Mucosa of descending colon (tissue), 3 donors: ENCODE measurements around the gene CANT1. TPM values are rescaled to one million over a fixed set of nuclear protein-coding genes. Genes with fewer than 3 reads are reported as not detected.

Source experiments
- ATAC-seq: fragments of 200-7000 bp; cut with Tn5 transposase; one replicate; pipeline ENCODE4 v1.9.1; 2020; ENCODE audit warnings: mild to moderate bottlenecking, moderate library complexity
- DNase-seq, 3 donors: peaks; one replicate each; pipeline ENCODE4 v3.0.0-alpha.2; 2020
- H3K36me3 ChIP-seq: fragments of 200-600 bp; one replicate; pipeline ENCODE4 v1.8.0; 2021; ENCODE audit warnings: low read depth, mild to moderate bottlenecking
- H3K4me1 ChIP-seq: fragments of 200-600 bp; one replicate; pipeline ENCODE4 v1.8.0; 2021; ENCODE audit warnings: low read depth, mild to moderate bottlenecking
- H3K4me3 ChIP-seq: fragments of 200-600 bp; one replicate; pipeline ENCODE4 v1.8.0; 2021; ENCODE audit warnings: mild to moderate bottlenecking
- H3K9me3 ChIP-seq: fragments of 200-600 bp; one replicate; pipeline ENCODE4 v1.8.0; 2021; ENCODE audit warnings: mild to moderate bottlenecking
- CTCF ChIP-seq: fragments of 200-600 bp; IDR thresholded peaks from one replicate; pipeline ENCODE4 v1.8.0; 2022; ENCODE audit warnings: antibody characterized with exemption, mild to moderate bottlenecking
- intact Hi-C, 2 donors: fragments of 100-400 bp; cut with DNase I in 1 of 2; cut with micrococcal nuclease in 1 of 2; formaldehyde crosslinking; loops; one replicate each; pipeline versions ENCODE4 v1.11.0 to v1.11.1; 2022; cut with DNase I, micrococcal nuclease
- total RNA-seq, 3 donors: library from RNA; stranded (reverse); fragmentation: NEBNext Ultra II Directional in 2 of 3; extraction: Animal tissue kit (Norgen Biotek cat#: 25700) in 2 of 3; gene quantifications; one replicate each; pipeline versions ENCODE4 v1.2.1 to v1.2.4, GENCODE V29; 2021 to 2023
- donor health status: DM: no; HTN: no; CAD: no; lungs with moderate emphysema.
- donor health status: DM: no; HTN: no; CAD: no.
- donor health status: DM: no; HTN: yes; CAD: no.

Gene CANT1
- total RNA-seq, 3 donors from 2014 or later: 159 to 376 (median 242) TPM

DNA sequence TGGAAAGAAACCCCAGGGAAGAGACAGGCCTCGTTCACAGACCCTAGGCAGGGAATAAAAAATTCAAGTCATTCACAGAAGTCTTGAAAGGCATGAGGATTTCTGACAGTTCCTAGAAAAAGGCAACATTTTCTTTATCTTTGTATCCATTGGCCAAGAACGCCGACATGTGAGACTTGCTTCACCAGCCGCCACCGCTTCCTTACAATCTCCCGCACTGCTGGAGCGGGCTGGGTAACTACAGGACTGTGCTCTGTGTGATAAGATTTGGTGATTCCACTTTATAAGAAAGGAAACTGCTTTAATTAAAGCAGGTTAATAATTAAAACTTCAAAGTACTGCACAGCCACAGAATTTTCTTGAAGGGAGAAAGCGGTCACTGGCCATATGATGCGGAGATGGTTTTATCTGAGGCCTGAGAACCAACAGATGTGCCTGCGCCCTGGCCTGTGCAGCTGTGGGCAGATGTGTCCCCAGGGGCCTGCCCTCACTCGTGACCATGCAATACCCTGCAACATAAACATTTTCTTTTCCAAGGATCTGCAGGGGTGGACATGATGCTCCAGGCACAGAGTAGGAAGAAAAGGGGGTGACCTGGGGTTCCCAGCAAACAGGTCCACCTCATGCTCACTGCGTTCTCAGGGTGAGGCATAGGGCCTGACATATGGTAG, 16.9 kb downstream of the CANT1 start:
- no peak for TF ChIP-seq CTCF
- DNase-seq (peak in 2 of 3 donors; percentile 14 to 21), ATAC-seq (no peak)
- Histone ChIP-seq H3K36me3 (peaks cover 7% of the 10 kb centered on the region), H3K4me1 (peaks cover 37% of the 10 kb centered on the region), H3K4me3 (no peak overlapping the region), H3K9me3 (no peaks in the 10 kb centered on the region)
- intact Hi-C loops: no loop called here

GRCh38 chr17:78991906-78992532, 17.5 kb downstream of the CANT1 start:
- intact Hi-C loops: no loop called here
- no peak for TF ChIP-seq CTCF
- H3K36me3 ChIP-seq: peaks cover 7% of the 10 kb centered on the region
- no peak overlapping the region for H3K4me3 ChIP-seq
- peak in 2 of 3 donors; percentile 3 to 31 for DNase-seq
- H3K4me1 ChIP-seq: peaks cover 34% of the 10 kb centered on the region
- H3K9me3 ChIP-seq: no peaks in the 10 kb centered on the region
- no peak for ATAC-seq

DNA sequence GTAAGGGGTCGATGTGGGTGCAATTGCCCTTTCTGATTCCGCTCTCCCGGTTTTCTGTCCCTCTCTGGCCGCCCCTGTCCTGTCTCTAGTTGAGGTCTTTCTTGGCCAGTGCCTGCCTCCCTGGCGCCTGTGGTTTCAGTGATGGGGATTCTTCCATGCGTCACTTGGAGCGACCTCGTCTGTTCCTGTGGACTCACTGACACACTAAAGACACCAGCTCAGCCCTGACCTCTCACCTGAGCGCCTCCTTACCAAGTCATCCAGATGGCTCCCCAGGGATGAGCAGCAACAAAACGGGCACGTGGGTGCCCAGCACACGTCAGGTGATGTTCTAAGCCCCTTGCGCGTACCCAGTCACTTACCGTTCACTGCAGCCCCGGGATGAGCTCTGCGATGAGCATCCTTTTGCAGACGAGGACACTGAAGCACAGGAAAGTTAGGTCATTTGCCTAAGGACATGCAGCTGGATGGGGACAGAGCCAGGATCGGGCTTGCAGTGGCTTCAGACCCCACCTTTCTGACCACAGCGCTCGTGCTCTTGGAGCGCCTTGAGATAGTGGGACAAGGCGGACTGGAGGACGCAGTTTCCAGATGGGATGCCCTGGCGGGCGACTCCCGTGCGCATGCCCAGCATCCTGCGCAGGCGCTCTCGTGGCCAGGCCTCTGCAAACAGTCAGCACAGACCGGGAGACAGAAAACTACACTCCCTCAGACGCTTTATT, 18.4 kb downstream of the CANT1 start:
- Histone ChIP-seq H3K9me3 (no peaks in the 10 kb centered on the region), H3K4me1 (peaks cover 34% of the 10 kb centered on the region), H3K4me3 (no peak overlapping the region), H3K36me3 (peaks cover 7% of the 10 kb centered on the region)
- no peak for TF ChIP-seq CTCF
- peak in 1 of 3 donors; percentile 27 for DNase-seq
- ATAC-seq: no peak
- intact Hi-C loops: no loop called here

GRCh38 chr17:78990349-78991016, 19.1 kb downstream of the CANT1 start:
- no peak for TF ChIP-seq CTCF
- peaks cover 31% of the 10 kb centered on the region for H3K4me1 ChIP-seq
- ATAC-seq (no peak), DNase-seq (peak in 2 of 3 donors; percentile 31 to 41)
- no peak overlapping the region for H3K4me3 ChIP-seq
- intact Hi-C loops: no loop called here
- H3K9me3 ChIP-seq: no peaks in the 10 kb centered on the region
- H3K36me3 ChIP-seq: peaks cover 7% of the 10 kb centered on the region

DNA sequence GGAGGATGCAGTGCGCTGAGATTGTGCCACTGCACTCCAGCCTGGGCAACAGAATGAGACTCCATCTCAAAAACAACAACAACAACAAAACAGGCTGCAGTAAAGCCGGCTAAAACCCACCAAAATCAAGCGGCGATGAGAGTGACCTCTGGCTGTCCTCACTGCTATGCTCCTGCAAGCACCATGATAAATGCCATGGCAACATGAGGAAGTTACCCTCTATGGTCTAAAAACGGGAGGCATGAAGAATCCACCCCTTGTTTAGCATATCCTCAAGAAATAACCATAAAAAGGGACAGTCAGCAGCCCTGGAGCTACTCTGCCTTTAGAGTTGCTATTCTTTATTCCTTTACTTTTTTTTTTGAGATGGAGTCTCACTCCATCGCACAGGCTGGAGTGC, 21.4 kb downstream of the CANT1 start:
- intact Hi-C loops: no loop called here
- H3K4me1 ChIP-seq: peaks cover 16% of the 10 kb centered on the region
- no peaks in the 10 kb centered on the region for H3K9me3 ChIP-seq
- H3K36me3 ChIP-seq: peaks cover 7% of the 10 kb centered on the region
- no peak overlapping the region for H3K4me3 ChIP-seq
- peak; percentile 24 for ATAC-seq
- no peak for DNase-seq
- TF ChIP-seq CTCF: no peak
